Neutrophil (primary cell): ENCODE measurements around the gene ERCC4.
"Not testable (repeated sequence)": the region's sequence is repeated elsewhere in the genome, so short reads cannot be mapped to it uniquely, and the experiment has no call there.

ENCODE experiments used
- H3K27ac ChIP-seq: fragments of 200-600 bp; sonication (generic); 2 replicates; pipeline ENCODE4 v1.5.1; 2016; ENCODE audit warnings: mild to moderate bottlenecking, moderate library complexity
- H3K27me3 ChIP-seq: fragments of 200-600 bp; sonication (generic); 2 replicates; pipeline ENCODE4 v1.6.0; 2016; ENCODE audit warnings: mild to moderate bottlenecking
- H3K36me3 ChIP-seq: fragments of 200-600 bp; sonication (generic); 2 replicates; pipeline ENCODE4 v1.5.1; 2017
- H3K4me1 ChIP-seq, 2 experiments: fragments of 200-600 bp in 1 of 2; sonication (generic) in 1 of 2; 1 replicate in 1 of 2; 2 replicates in 1 of 2; pipeline versions ENCODE4 v1.5.1 to v1.6.1; 2013 to 2016; ENCODE audit warnings: low read depth in 1 of 2, low read length in 1 of 2, mild to moderate bottlenecking in 1 of 2, moderate library complexity in 1 of 2; ENCODE audit not compliant: control insufficient read depth in 1 of 2, insufficient read depth in 1 of 2
- H3K4me3 ChIP-seq, 2 experiments: fragments of 200-600 bp in 1 of 2; sonication (generic) in 1 of 2; 1 replicate in 1 of 2; 2 replicates in 1 of 2; pipeline ENCODE4 v1.5.1; 2013 to 2016; ENCODE audit warnings: low read depth in 1 of 2, low read length in 1 of 2, mild to moderate bottlenecking in 1 of 2, moderate library complexity in 1 of 2
- H3K9me3 ChIP-seq: fragments of 200-600 bp; sonication (generic); 2 replicates; pipeline ENCODE4 v1.5.1; 2016
- TF ChIP-seq, protein P1 (sequence below): fragments of 200-600 bp; sonication (generic); IDR thresholded peaks from 2 replicates; pipeline ENCODE4 v1.5.1; 2016; ENCODE audit warnings: antibody characterized with exemption

The ERCC4 gene

DNA sequence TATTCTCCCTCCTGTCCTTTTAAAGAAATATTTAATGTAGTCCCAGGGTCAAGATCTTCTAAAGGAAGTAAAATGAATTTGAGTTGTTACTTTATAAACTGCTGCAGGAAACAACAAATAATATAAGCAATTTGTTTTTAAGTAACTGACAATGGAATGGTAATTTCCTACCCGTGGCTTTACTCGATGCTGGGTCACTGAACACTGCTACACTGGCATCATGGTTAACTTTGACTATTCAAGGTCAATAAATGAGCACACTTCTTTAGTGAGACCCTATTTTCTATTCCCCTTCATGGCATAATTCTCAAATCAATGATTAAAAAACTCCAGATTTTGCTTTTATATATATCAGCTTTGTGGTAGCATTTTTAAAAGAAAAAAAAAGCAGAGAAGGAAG lies 22.1 kb upstream of the ERCC4 start:
- H3K27me3 ChIP-seq = peaks cover 13% of the 10 kb centered on the region

DNA sequence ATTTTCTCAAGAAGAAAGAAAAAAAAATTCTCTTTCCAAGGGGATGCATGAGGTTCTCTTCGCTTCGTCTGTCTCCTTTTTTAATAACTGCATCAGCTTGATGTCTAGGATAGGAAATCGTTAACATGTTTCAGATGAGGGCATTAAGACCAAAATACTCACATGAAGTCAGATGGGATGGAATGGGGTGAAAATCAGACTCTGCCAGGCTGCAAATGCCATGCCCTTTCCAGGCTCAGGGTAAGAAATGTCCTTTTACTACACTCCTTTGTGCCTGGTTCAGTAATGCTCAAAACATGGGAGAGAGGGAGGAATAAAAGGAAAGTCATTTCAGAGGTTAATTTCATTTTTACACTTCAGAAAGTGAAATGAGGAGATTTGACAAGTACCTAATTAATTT lies 21.7 kb upstream of the ERCC4 start:
- Histone ChIP-seq H3K9me3 (no peaks in the 10 kb centered on the region), H3K27me3 (peaks cover 13% of the 10 kb centered on the region), H3K4me1 (no peaks in the 10 kb centered on the region), H3K4me3 (no peak overlapping the region), H3K27ac (no peak overlapping the region), H3K36me3 (no peaks in the 10 kb centered on the region)
- TF ChIP-seq, protein P1, sequence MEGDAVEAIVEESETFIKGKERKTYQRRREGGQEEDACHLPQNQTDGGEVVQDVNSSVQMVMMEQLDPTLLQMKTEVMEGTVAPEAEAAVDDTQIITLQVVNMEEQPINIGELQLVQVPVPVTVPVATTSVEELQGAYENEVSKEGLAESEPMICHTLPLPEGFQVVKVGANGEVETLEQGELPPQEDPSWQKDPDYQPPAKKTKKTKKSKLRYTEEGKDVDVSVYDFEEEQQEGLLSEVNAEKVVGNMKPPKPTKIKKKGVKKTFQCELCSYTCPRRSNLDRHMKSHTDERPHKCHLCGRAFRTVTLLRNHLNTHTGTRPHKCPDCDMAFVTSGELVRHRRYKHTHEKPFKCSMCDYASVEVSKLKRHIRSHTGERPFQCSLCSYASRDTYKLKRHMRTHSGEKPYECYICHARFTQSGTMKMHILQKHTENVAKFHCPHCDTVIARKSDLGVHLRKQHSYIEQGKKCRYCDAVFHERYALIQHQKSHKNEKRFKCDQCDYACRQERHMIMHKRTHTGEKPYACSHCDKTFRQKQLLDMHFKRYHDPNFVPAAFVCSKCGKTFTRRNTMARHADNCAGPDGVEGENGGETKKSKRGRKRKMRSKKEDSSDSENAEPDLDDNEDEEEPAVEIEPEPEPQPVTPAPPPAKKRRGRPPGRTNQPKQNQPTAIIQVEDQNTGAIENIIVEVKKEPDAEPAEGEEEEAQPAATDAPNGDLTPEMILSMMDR = no peak

More for the DNA sequence above, 22.1 kb upstream of the ERCC4 start:
- TF ChIP-seq, protein P1 = no peak
- Histone ChIP-seq H3K4me1 (no peaks in the 10 kb centered on the region), H3K9me3 (no peaks in the 10 kb centered on the region), H3K27ac (no peak overlapping the region), H3K36me3 (no peaks in the 10 kb centered on the region), H3K4me3 (no peak overlapping the region)

DNA sequence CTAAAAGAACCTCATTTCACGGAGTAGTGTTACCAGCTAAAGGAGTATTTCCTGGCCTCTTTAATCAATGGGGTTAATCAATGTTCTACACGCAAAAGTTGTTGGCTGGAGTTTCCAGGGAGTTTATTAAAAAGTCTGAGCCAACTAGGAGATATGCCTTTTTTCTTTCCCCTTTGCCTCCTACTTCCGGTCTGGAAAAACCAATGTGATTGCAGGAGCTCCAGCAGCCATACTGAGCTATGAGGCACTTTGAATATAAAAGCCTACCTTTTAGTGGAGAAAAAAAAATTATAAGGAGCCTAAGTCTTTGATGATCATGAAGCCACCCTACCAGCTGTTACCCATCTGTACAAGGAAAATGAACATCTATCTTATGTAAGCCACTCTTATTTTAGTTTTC lies 17.9 kb upstream of the ERCC4 start:
- H3K36me3 ChIP-seq = no peaks in the 10 kb centered on the region
- no peak overlapping the region for H3K27ac ChIP-seq
- no peak overlapping the region for H3K4me3 ChIP-seq
- TF ChIP-seq, protein P1 = no peak
- no peaks in the 10 kb centered on the region for H3K4me1 ChIP-seq
- H3K9me3 ChIP-seq = no peaks in the 10 kb centered on the region
- peaks cover 6% of the 10 kb centered on the region for H3K27me3 ChIP-seq

DNA sequence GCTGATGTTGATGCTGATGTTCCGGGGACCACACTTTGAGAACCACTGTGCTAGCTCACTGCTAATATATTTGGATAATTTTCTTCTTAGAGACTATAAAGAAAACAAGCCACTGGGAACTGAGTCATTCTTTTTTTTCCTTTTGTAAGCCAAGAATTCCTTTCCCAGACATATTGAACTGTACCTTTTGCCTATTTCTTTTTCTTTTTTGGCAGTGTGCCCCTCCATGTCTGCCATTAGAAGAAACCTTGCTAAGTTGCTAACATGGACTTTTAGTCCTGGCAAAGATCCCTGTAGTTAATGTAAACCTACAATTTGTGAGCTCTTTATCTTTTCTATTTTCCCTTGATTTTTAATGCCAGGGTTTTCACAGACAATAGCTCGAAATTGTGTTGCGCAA lies 17.3 kb upstream of the ERCC4 start:
- Histone ChIP-seq H3K27me3 (peaks cover 6% of the 10 kb centered on the region), H3K9me3 (no peaks in the 10 kb centered on the region), H3K36me3 (no peaks in the 10 kb centered on the region), H3K4me1 (no peaks in the 10 kb centered on the region), H3K27ac (no peak overlapping the region), H3K4me3 (no peak overlapping the region)
- TF ChIP-seq, protein P1 = no peak

DNA sequence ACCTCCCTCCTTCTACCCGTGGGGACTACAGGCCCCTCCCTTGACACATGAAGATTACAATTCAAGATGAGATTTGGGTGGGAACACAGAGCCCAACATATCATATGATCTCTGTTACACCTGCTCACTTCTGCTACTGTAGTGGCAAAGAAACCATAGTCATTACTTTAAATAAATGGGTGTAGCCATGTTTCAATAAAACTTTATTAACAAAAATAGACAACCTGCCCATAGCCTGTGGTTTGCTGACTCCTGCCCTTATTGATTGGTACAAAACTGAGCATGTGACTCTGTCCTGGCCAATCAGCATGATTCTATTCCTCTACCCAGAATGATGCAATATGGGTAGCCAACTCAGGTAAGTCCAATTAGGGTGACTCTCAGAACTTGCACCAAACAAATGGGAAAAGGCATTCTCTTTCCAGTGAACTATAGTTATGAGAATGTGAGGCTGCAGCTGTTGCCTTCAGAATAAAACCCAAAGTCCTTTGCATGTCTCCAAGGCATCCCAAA lies 15.7 kb upstream of the ERCC4 start:
- TF ChIP-seq, protein P1 = no peak
- Histone ChIP-seq H3K4me3 (no peak overlapping the region), H3K36me3 (no peaks in the 10 kb centered on the region), H3K27ac (no peak overlapping the region), H3K27me3 (peaks cover 8% of the 10 kb centered on the region), H3K4me1 (no peaks in the 10 kb centered on the region), H3K9me3 (no peaks in the 10 kb centered on the region)

DNA sequence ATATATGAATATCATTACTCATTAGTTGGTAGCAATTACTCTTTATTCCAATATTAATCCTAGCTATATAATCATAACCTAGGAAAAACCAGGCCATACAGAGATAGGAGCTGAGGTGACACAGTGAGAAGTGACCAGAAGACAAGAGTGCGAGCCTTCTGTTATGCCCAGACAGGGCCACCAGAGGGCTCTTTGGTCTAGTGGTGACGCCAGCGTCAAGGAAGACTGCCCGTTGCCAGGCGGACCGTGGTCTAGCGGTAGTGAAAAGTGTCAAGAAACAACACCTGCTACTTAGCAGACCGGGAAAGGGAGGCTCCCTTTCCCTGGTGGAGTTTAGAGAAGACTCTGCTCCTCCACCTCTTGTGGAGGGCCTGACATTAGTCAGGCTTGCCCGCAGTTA lies 15.1 kb upstream of the ERCC4 start:
- not testable (repeated sequence) for H3K4me1 ChIP-seq, H3K27me3 ChIP-seq, H3K9me3 ChIP-seq, H3K4me3 ChIP-seq, H3K36me3 ChIP-seq, H3K27ac ChIP-seq
